K562 (cell line): ENCODE results near the gene TMEM53. TPM values are rescaled to one million over a fixed set of nuclear protein-coding genes. Genes with fewer than 3 reads are reported as not detected.

ENCODE experiments used
- ATAC-seq: fragments of 200-7000 bp; cut with Tn5 transposase; 3 replicates; pipeline ENCODE4 v1.9.1; 2020; ENCODE audit warnings: moderate library complexity
- BruUV-seq: library from RNA; stranded (reverse); fragments of 400-500 nt; replicated peaks from 2 replicates; lab custom pipeline; 2021; lab: Mats Ljungman, UMichigan
- CTCF ChIA-PET: fragments of 300-600 bp; formaldehyde crosslinking; extraction: SDS; loops from one replicate; lab custom pipeline; 2021; ENCODE audit warnings: low intra/inter-chr PET ratio; lab: Yijun Ruan, JAX
- POLR2A ChIA-PET: fragments of 300-600, 350-650 bp; sonication (Branson Sonifier 250); formaldehyde crosslinking; extraction: SDS; loops from one replicate; lab custom pipeline; 2021; ENCODE audit warnings: antibody characterized with exemption, inconsistent platforms; lab: Yijun Ruan, JAX
- DNase-seq, 4 experiments: peaks; one replicate each; pipeline versions ENCODE4 v3.0.0 to v3.0.0-alpha.2; 2011 to 2018; ENCODE audit warnings: low spot score in 3 of 4, mixed read lengths in 3 of 4; ENCODE audit errors: extremely low read depth in 1 of 4
- FAIRE-seq: peaks from 2 replicates; lab custom pipeline; 2011; peaks lifted over from hg19 to GRCh38; lab: Jason Lieb, UNC
- H2AFZ ChIP-seq: 2 replicates; pipeline ENCODE4 v1.6.0; 2011; ENCODE audit warnings: low read depth, low read length, control low read depth, inconsistent platforms
- H3K27ac ChIP-seq: fragments of 200-600 bp; 3 replicates; pipeline ENCODE4 v1.8.0; 2011; ENCODE audit warnings: low read depth, mild to moderate bottlenecking, control low read depth, inconsistent platforms, low read length, moderate library complexity, mixed read lengths; ENCODE audit errors: extremely low read depth
- H3K27me3 ChIP-seq, 2 experiments: fragments of 300-600 bp in 1 of 2; 2 replicates in 1 of 2; 3 replicates in 1 of 2; pipeline versions ENCODE4 v1.6.0 to v1.8.0; 2011; ENCODE audit warnings: inconsistent platforms in 2 of 2, low read length in 2 of 2, mild to moderate bottlenecking in 1 of 2, mixed read lengths in 1 of 2, moderate library complexity in 1 of 2; ENCODE audit not compliant: control insufficient read depth in 2 of 2, insufficient read depth in 2 of 2
- H3K36me3 ChIP-seq: fragments of 300-600 bp; 3 replicates; pipeline ENCODE4 v1.8.0; 2011; ENCODE audit warnings: mild to moderate bottlenecking, low read length, inconsistent platforms; ENCODE audit not compliant: control insufficient read depth, insufficient read depth
- H3K4me1 ChIP-seq, 2 experiments: fragments of 200-600 bp in 1 of 2; replicated peaks in 1 of 2; 2 replicates in 1 of 2; 3 replicates in 1 of 2; pipeline versions ENCODE4 v1.5.1 to v1.8.0; 2011; ENCODE audit warnings: inconsistent platforms in 2 of 2, low read length in 2 of 2, mild to moderate bottlenecking in 1 of 2, mixed read lengths in 1 of 2, moderate library complexity in 1 of 2; ENCODE audit not compliant: control insufficient read depth in 2 of 2, insufficient read depth in 2 of 2
- H3K4me2 ChIP-seq: 2 replicates; pipeline ENCODE4 v1.6.1; 2011; ENCODE audit warnings: low read length, control low read depth, inconsistent platforms, mixed read lengths; ENCODE audit not compliant: insufficient read depth
- H3K4me3 ChIP-seq: fragments of 200-600 bp; sonication (generic), shearing (Covaris generic); 2 replicates; pipeline ENCODE4 v1.5.1; 2016; ENCODE audit warnings: control low read depth, inconsistent platforms
- H3K79me2 ChIP-seq: fragments of 200-600 bp; 3 replicates; pipeline ENCODE4 v1.8.0; 2011; ENCODE audit warnings: low read length, inconsistent platforms; ENCODE audit not compliant: control insufficient read depth, insufficient read depth
- H3K9ac ChIP-seq, 2 experiments: 2 replicates each; pipeline versions ENCODE4 v1.6.0 to v1.6.1; 2011; ENCODE audit warnings: low read depth in 2 of 2, low read length in 2 of 2, control low read depth in 1 of 2, inconsistent platforms in 1 of 2, mild to moderate bottlenecking in 1 of 2, mixed read lengths in 1 of 2; ENCODE audit not compliant: insufficient read depth in 1 of 2
- H3K9me1 ChIP-seq: one replicate; pipeline ENCODE4 v1.6.0; 2011; ENCODE audit warnings: inconsistent platforms, mild to moderate bottlenecking, low read length, moderate library complexity; ENCODE audit not compliant: control insufficient read depth, insufficient read depth
- H3K9me3 ChIP-seq: replicated peaks from 2 replicates; pipeline ENCODE4 v1.5.1; 2011; ENCODE audit warnings: low read depth, low read length, inconsistent platforms; ENCODE audit not compliant: control insufficient read depth, insufficient read depth
- H4K20me1 ChIP-seq: replicated peaks from 2 replicates; pipeline ENCODE4 v1.6.1; 2011; ENCODE audit warnings: low read length, inconsistent platforms, mixed read lengths; ENCODE audit not compliant: control insufficient read depth, insufficient read depth
- ARID1B ChIP-seq: fragments of 450-650 bp; IDR thresholded peaks from 2 replicates; pipeline ENCODE4 v1.6.1; 2016; ENCODE audit warnings: antibody characterized with exemption, mild to moderate bottlenecking, inconsistent platforms
- CBFA2T2 ChIP-seq: fragments of 450-650 bp; conservative IDR thresholded peaks from 2 replicates; pipeline ENCODE4 v1.6.1; 2017; ENCODE audit warnings: mild to moderate bottlenecking
- DPF2 ChIP-seq: fragments of 450-650 bp; IDR thresholded peaks from 2 replicates; pipeline ENCODE4 v1.6.1; 2016
- KDM5B ChIP-seq: fragments of 200-600 bp; sonication (generic); IDR thresholded peaks from 2 replicates; pipeline ENCODE4 v1.6.1; 2012; ENCODE audit warnings: low read depth, mild to moderate bottlenecking, moderate library complexity, low read length, control low read depth, inconsistent platforms; ENCODE audit not compliant: insufficient replicate concordance
- MEIS2 ChIP-seq: fragments of 450-650 bp; IDR thresholded peaks from 2 replicates; pipeline ENCODE4 v1.6.1; 2014; ENCODE audit warnings: mild to moderate bottlenecking; ENCODE audit not compliant: partially characterized antibody
- SMAD4 ChIP-seq: fragments of 250-450 bp; sonication (Bioruptor Pico); conservative IDR thresholded peaks from 2 replicates; pipeline ENCODE4 v1.8.0; 2021; ENCODE audit warnings: inconsistent platforms, mild to moderate bottlenecking, moderate library complexity
- SMARCA4 ChIP-seq: fragments of 450-650 bp; IDR thresholded peaks from 2 replicates; pipeline ENCODE4 v1.6.1; 2016
- TCF3 ChIP-seq: sonication (generic); formaldehyde crosslinking; IDR thresholded peaks from 2 replicates; pipeline ENCODE4 v1.4.0; 2020; ENCODE audit warnings: mild to moderate bottlenecking, missing genetic modification reagents
- TEAD4 ChIP-seq, 2 experiments: sonication (generic) in 1 of 2; formaldehyde crosslinking in 1 of 2; IDR thresholded peaks; 2 replicates each; pipeline versions ENCODE4 v1.6.1 to v1.8.0; 2012 to 2022; ENCODE audit warnings: borderline replicate concordance in 1 of 2, inconsistent platforms in 1 of 2, low read length in 1 of 2, mild to moderate bottlenecking in 1 of 2, missing genetic modification reagents in 1 of 2
- YY1 ChIP-seq, 3 experiments: IDR thresholded peaks; 2 replicates each; pipeline ENCODE4 v1.6.1; 2011; ENCODE audit warnings: low read length in 2 of 3, mild to moderate bottlenecking in 2 of 3, moderate library complexity in 2 of 3, borderline replicate concordance in 1 of 3, control low read depth in 1 of 3, low read depth in 1 of 3; ENCODE audit not compliant: insufficient read depth in 3 of 3, insufficient replicate concordance in 2 of 3, control insufficient read depth in 1 of 3, insufficient read length in 1 of 3; ENCODE audit errors: extremely low read depth in 1 of 3
- ZNF77 ChIP-seq: fragments of 250-450 bp; sonication (Bioruptor Pico); IDR thresholded peaks from 2 replicates; pipeline ENCODE4 v1.5.0; 2020
- WGBS: fragments of 100-300 bp; shearing (Covaris generic); methylation state at CpG from one replicate; pipeline ENCODE4 v1.1.6; 2016; ENCODE audit warnings: low coverage, mixed read lengths; ENCODE audit not compliant: insufficient coverage; ENCODE audit errors: missing lambda C conversion rate; 5-methylcytosine and 5-hydroxymethylcytosine counted together
- in situ Hi-C: fragments of 300-500 bp; cut with MboI; formaldehyde crosslinking; loops from 4 replicates; pipeline ENCODE4 v1.15.0; 2018; ENCODE audit warnings: inconsistent platforms, mixed read lengths
- intact Hi-C: fragments of 100-400 bp; cut with micrococcal nuclease; formaldehyde crosslinking; loops from 2 replicates; pipeline ENCODE4 v1.14.2; 2022
- polyA plus RNA-seq, 8 experiments: library from polyadenylated mRNA; depleted of rRNA in 4 of 8; stranded (reverse) in 5 of 8; unstranded in 3 of 8; fragments of >200 nt; fragmentation: Nextera tagmentation in 2 of 8; fragmentation: Illumina TruSeq in 1 of 8; extraction: Ambion mirVana in 2 of 8; extraction: Trizol in 1 of 8; gene quantifications; 2 replicates each; pipeline versions ENCODE4 v1.2.1 to v1.2.3, GENCODE V29; 2011 to 2014; ENCODE audit warnings: inconsistent platforms in 1 of 8, missing spikeins in 1 of 8
- total RNA-seq, 7 experiments: library from RNA; depleted of rRNA in 6 of 7; stranded (reverse); fragments of >200 nt in 6 of 7; fragmentation: Illumina TruSeq in 2 of 7; extraction: Trizol in 2 of 7; gene quantifications; 2 replicates each; pipeline versions ENCODE4 v1.2.1 to v1.2.3, GENCODE V29; 2011 to 2021; ENCODE audit warnings: low replicate concordance in 1 of 7
- TF ChIP-seq, protein P1 (sequence below): sonication (generic); formaldehyde crosslinking; IDR thresholded peaks from 2 replicates; pipeline ENCODE4 v1.9.0; 2022; ENCODE audit warnings: mild to moderate bottlenecking, missing genetic modification reagents
- TF ChIP-seq, protein P2 (sequence below): fragments of 450-650 bp; IDR thresholded peaks from 2 replicates; pipeline ENCODE4 v1.6.1; 2016
- TF ChIP-seq, protein P3 (sequence below), 2 experiments: IDR thresholded peaks in 1 of 2; conservative IDR thresholded peaks in 1 of 2; 2 replicates each; pipeline ENCODE4 v1.6.1; 2016; ENCODE audit warnings: low read depth in 2 of 2, mild to moderate bottlenecking in 1 of 2, missing compliant biosample characterization in 1 of 2, missing genetic modification characterization in 1 of 2, moderate library complexity in 1 of 2

The TMEM53 gene
- total and polyA plus RNA-seq, 9 of the 15 experiments (the other 6 are each of a cell fraction or from before 2014, with no cell fraction given), result 0.23 to 3.7 (median 2.0) TPM

DNA sequence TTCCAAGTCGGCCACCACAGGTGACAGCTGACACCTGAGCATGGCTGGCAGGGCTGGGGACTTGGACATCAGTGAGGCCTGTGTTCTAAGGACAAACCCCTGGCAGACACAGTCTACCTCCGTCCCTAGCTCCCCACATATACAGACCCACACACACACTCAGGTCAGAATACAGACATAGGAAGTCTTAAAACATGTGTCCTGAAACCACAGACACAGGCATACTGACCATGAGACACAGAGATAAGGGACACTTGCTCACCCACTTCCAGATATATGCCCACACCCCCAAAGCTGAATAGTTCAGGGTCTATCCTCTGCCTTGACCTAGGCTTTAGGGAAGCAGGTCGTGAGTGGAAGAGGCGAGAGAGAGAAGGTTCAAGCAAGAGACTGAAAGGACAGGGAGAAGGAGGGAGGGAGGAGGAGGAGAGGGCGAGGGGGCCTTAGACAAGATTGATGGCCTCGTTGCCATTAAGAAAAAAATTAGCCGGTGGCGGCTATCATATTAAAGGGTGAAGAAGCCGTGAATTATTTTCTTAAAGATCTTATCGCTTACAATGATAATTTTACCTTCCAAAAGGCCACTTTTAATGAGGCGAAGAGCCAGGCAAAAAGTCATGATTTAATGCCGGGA is 49.9 kb downstream of the TMEM53 start:
- peak; percentile 54 for FAIRE-seq
- H3K27ac ChIP-seq, result no peak overlapping the region
- ChIA-PET POLR2A (interaction anchor here (0.9 to 21.3 kb wide), 7 partner anchors 7 to 21 kb away, joined by 3 to 328 read pairs (median 4); no protein-coding TSS in a partner anchor), CTCF (no interaction called here)
- intact Hi-C loops, result no loop called here
- H3K27me3 ChIP-seq, result no peaks in the 10 kb centered on the region
- peak in 2 of 4 experiments; percentile 36 to 42 for DNase-seq
- no peaks in the 10 kb centered on the region for H3K79me2 ChIP-seq
- WGBS, result 37% methylated on average over 12 of the region's 12 CpGs
- no peaks in the 10 kb centered on the region for H3K36me3 ChIP-seq
- peaks cover 3% of the 10 kb centered on the region; the same call in 1 of the 2 replicates for H4K20me1 ChIP-seq
- H3K4me3 ChIP-seq, result no peak overlapping the region
- peak overlapping the region; percentile 15 to 87; a peak in 2 of 4 replicates for H3K9ac ChIP-seq
- peak; percentile 53 for ATAC-seq
- peak overlapping the region; percentile 18; the same call in 1 of the 2 replicates for H3K4me2 ChIP-seq
- no peaks in the 10 kb centered on the region for H3K9me3 ChIP-seq
- 0 out of 2 replicates have a peak overlapping the region, but pooled peaks have one; percentile 15 for H2AFZ ChIP-seq
- H3K4me1 ChIP-seq, result peaks cover 15 to 32% of the 10 kb centered on the region in 2 experiments
- BruUV-seq, result no TSS peak
- H3K9me1 ChIP-seq, result peaks cover 3% of the 10 kb centered on the region
- in situ Hi-C loops, result no loop called here
- TF ChIP-seq, protein P1, sequence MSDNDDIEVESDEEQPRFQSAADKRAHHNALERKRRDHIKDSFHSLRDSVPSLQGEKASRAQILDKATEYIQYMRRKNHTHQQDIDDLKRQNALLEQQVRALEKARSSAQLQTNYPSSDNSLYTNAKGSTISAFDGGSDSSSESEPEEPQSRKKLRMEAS (CRISPR knock-in tag), result 0 out of 2 replicates have a peak, but pooled peaks have one; percentile 25
- TF ChIP-seq TEAD4 (IDR thresholded peaks at IDR 0.05; ENCODE audit: low read length) (peak; percentile 56), TEAD4 (CRISPR knock-in tag; IDR thresholded peaks at IDR 0.05; ENCODE audit: borderline replicate concordance) (no peak), MEIS2 (peak; percentile 69), TCF3 (peak; percentile 49), CBFA2T2 (0 out of 2 replicates have a peak, but pooled peaks have one; percentile 23), KDM5B (no peak), SMAD4 (peak; percentile 13; the same call in 1 of the 2 replicates), ZNF77 (CRISPR knock-in tag) (no peak), SMARCA4 (peak; percentile 35; the same call in 1 of the 2 replicates), DPF2 (0 out of 2 replicates have a peak, but pooled peaks have one; percentile 32), YY1 (IDR thresholded peaks at IDR 0.05; ENCODE audit: borderline replicate concordance in 1 of 3, control insufficient read depth in 1 of 3, extremely low read depth in 1 of 3, insufficient read depth in 3 of 3, insufficient read length in 1 of 3, insufficient replicate concordance in 2 of 3, low read depth in 1 of 3, low read length in 2 of 3) (no peak), ARID1B (peak; percentile 49)
- TF ChIP-seq, protein P2, sequence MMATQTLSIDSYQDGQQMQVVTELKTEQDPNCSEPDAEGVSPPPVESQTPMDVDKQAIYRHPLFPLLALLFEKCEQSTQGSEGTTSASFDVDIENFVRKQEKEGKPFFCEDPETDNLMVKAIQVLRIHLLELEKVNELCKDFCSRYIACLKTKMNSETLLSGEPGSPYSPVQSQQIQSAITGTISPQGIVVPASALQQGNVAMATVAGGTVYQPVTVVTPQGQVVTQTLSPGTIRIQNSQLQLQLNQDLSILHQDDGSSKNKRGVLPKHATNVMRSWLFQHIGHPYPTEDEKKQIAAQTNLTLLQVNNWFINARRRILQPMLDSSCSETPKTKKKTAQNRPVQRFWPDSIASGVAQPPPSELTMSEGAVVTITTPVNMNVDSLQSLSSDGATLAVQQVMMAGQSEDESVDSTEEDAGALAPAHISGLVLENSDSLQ, result peak; percentile 44; the same call in 1 of the 2 replicates
- TF ChIP-seq, protein P3, sequence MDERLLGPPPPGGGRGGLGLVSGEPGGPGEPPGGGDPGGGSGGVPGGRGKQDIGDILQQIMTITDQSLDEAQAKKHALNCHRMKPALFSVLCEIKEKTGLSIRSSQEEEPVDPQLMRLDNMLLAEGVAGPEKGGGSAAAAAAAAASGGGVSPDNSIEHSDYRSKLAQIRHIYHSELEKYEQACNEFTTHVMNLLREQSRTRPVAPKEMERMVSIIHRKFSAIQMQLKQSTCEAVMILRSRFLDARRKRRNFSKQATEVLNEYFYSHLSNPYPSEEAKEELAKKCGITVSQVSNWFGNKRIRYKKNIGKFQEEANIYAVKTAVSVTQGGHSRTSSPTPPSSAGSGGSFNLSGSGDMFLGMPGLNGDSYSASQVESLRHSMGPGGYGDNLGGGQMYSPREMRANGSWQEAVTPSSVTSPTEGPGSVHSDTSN (CRISPR knock-in tag; IDR thresholded peaks at IDR 0.05; ENCODE audit: low read depth), result no peak
- TF ChIP-seq, protein P3 (tag; conservative IDR thresholded peaks at IDR 0.05; ENCODE audit: low read depth), result peak; percentile 66
